Heart right ventricle (tissue), 16 donors: Measurements from ENCODE around the gene TSPAN9. TPM values are rescaled to one million over a fixed set of nuclear protein-coding genes. Genes with fewer than 3 reads are reported as not detected.
A peak's percentile ranks its signal among the peaks of the same experiment; 100 is the strongest.

ENCODE experiments used
- ATAC-seq, 8 donors: fragments of 200-7000 bp; cut with Tn5 transposase; one replicate each; pipeline ENCODE4 v1.9.1; 2020; ENCODE audit warnings: mild to moderate bottlenecking in 8 of 8, moderate library complexity in 8 of 8, moderate number of reproducible peaks in 1 of 8
- DNase-seq, 2 donors: peaks; one replicate each; pipeline ENCODE4 v3.0.0-alpha.2; 2020
- H3K27ac ChIP-seq, 10 donors: fragments of 200-600 bp; sonication (generic) in 2 of 10; one replicate each; pipeline versions ENCODE4 v1.5.0 to v1.8.0; 2020 to 2022; ENCODE audit warnings: mild to moderate bottlenecking in 3 of 10
- H3K27me3 ChIP-seq, 7 donors: fragments of 200-600 bp; one replicate each; pipeline ENCODE4 v1.8.0; 2021 to 2022; ENCODE audit warnings: mild to moderate bottlenecking in 2 of 7
- H3K36me3 ChIP-seq, 9 donors: fragments of 200-600 bp; sonication (generic) in 1 of 9; one replicate each; pipeline versions ENCODE4 v1.5.0 to v1.8.0; 2020 to 2022; ENCODE audit warnings: mild to moderate bottlenecking in 2 of 9
- H3K4me1 ChIP-seq, 9 donors: fragments of 200-600 bp; sonication (generic) in 1 of 9; one replicate each; pipeline versions ENCODE4 v1.5.0 to v1.8.0; 2020 to 2022; ENCODE audit warnings: mild to moderate bottlenecking in 4 of 9
- H3K4me3 ChIP-seq, 10 donors: fragments of 200-600 bp; sonication (generic) in 2 of 10; one replicate each; pipeline versions ENCODE4 v1.5.0 to v1.8.0; 2020 to 2022; ENCODE audit warnings: mild to moderate bottlenecking in 7 of 10, moderate library complexity in 2 of 10
- H3K9me3 ChIP-seq, 11 donors: fragments of 200-600 bp in 10 of 11; sonication (generic) in 2 of 11; one replicate each; pipeline versions ENCODE4 v1.5.0 to v1.8.0; 2013 to 2022; ENCODE audit warnings: mild to moderate bottlenecking in 2 of 11, control low read depth in 1 of 11, moderate library complexity in 1 of 11
- CTCF ChIP-seq, 9 donors: fragments of 200-600 bp; sonication (generic) in 2 of 9; IDR thresholded peaks; one replicate each; pipeline versions ENCODE4 v1.5.0 to v1.8.0; 2021 to 2022; ENCODE audit warnings: antibody characterized with exemption in 9 of 9, mild to moderate bottlenecking in 5 of 9, moderate library complexity in 1 of 9
- WGBS, 2 donors: extraction: QIAGEN DNeasy Blood & Tissue Kit; methylation state at CpG; one replicate each; pipeline ENCODE4 v1.1.7; 2013; ENCODE audit warnings: inconsistent platforms in 1 of 2; 5-methylcytosine and 5-hydroxymethylcytosine counted together
- intact Hi-C, 10 donors: fragments of 100-400 bp; cut with DNase I; formaldehyde crosslinking; loops; one replicate each; pipeline versions ENCODE4 v1.11.1 to v1.14.2; 2022
- polyA plus RNA-seq, 2 donors: library from polyadenylated mRNA; stranded (reverse); fragments of 200-250 nt; gene quantifications; one replicate each; pipeline ENCODE4 v1.2.3, GENCODE V29; 2013
- total RNA-seq, 10 donors: library from RNA; stranded (reverse); fragmentation: NEBNext Ultra II Directional in 3 of 10; extraction: Animal tissue kit (Norgen Biotek cat#: 25700) in 3 of 10; gene quantifications; one replicate each; pipeline versions ENCODE4 v1.2.1 to v1.2.4, GENCODE V29; 2021 to 2023
- donor health status: Arrhythmogenic right ventricular cardiomyopathy.
- donor health status: ischemic (EF 13 %, LVEDD 7.1; RV severe dilation, severe dysfunction).
- donor health status: healthy with polysubstance abuse.
- donor health status: DM: no; HTN: yes; CAD: no.
- donor health status: DM: no; HTN: no; CAD: no.
- donor health status: ischemic (EF 25% LVEDD 6.9; RV normal size, moderate dysfunction).
- donor health status: ischemic (EF 25% LVEDD 5.7; RV mildly dilated, moderate dysfunction).
- donor health status: healthy.
- donor health status: DM: yes; HTN: yes; CAD: no.
- donor health status: Ischemic cardiomyopathy.
- donor health status: ischemic (EF 35%, LVEDD 5.7; RV mildly dilated, moderate dysfunction).
- donor health status: nonischemic (EF 11% LVEDD 7.7; RV severe dilation, severe dysfunction).
- donor health status: DM: yes; HTN: yes; CAD: no.
- donor health status: PGD.
- donor health status: ischemic (EF 29% LVEDD 5.4; RV normal size, mild dysfunction).
- donor health status: nonischemic (EF 23%, LVEDD 6.1; RV moderate dilation, normal function).

TSPAN9 gene
- total and polyA plus RNA-seq, 12 donors = 63.0 to 401 (median 251) TPM

GRCh38 chr12:3271639-3272038, 194.5 kb downstream of the TSPAN9 start:
- no peak for TF ChIP-seq CTCF (IDR thresholded peaks at IDR 0.05)
- no peak for DNase-seq
- peaks cover 28 to 74% (median 63%) of the 10 kb centered on the region in 9 donors for H3K4me1 ChIP-seq
- ATAC-seq = no peak
- no peak overlapping the region for H3K4me3 ChIP-seq
- WGBS, 2 donors = 49 to 60% methylated on average over 6 of the region's 6 CpGs
- no peaks in the 10 kb centered on the region for H3K9me3 ChIP-seq
- peaks cover 0 to 26% (median 0%) of the 10 kb centered on the region in 9 donors for H3K36me3 ChIP-seq
- H3K27ac ChIP-seq = peak overlapping the region in 6 of 10 donors; percentile 6 to 87 (median 79)
- no peaks in the 10 kb centered on the region for H3K27me3 ChIP-seq
- intact Hi-C loops = loop anchor here in 5 of 10 donors (5.0 to 10.0 kb wide), 5 partner anchors 49 to 199 kb away; no protein-coding TSS in a partner anchor

GRCh38 chr12:3272958-3273357, 195.8 kb downstream of the TSPAN9 start:
- peaks cover 23 to 74% (median 59%) of the 10 kb centered on the region in 9 donors for H3K4me1 ChIP-seq
- DNase-seq (no peak), ATAC-seq (no peak)
- H3K36me3 ChIP-seq = peaks cover 0 to 35% (median 0%) of the 10 kb centered on the region in 9 donors
- 91 to 92% methylated on average over 9 of the region's 9 CpGs for WGBS, 2 donors
- peak overlapping the region in 9 of 10 donors; percentile 27 to 87 (median 78) for H3K27ac ChIP-seq
- no peaks in the 10 kb centered on the region for H3K9me3 ChIP-seq
- intact Hi-C loops = loop anchor here in 5 of 10 donors (5.0 to 10.0 kb wide), 5 partner anchors 51 to 201 kb away; no protein-coding TSS in a partner anchor
- no peak overlapping the region for H3K4me3 ChIP-seq
- H3K27me3 ChIP-seq = no peaks in the 10 kb centered on the region
- no peak for TF ChIP-seq CTCF (IDR thresholded peaks at IDR 0.05)

- no peak for TF ChIP-seq CTCF (IDR thresholded peaks at IDR 0.05)
- Histone ChIP-seq H3K9me3 (no peaks in the 10 kb centered on the region), H3K4me3 (no peak overlapping the region), H3K27me3 (no peaks in the 10 kb centered on the region), H3K4me1 (peaks cover 23 to 78% (median 62%) of the 10 kb centered on the region in 9 donors), H3K36me3 (peaks cover 0 to 40% (median 0%) of the 10 kb centered on the region in 9 donors), H3K27ac (peak overlapping the region; percentile 27 to 87 (median 74))
- ATAC-seq (peak; percentile 36 to 62 (median 50)), DNase-seq (no peak)
- WGBS, 2 donors = 45 to 51% methylated on average over 7 of the region's 7 CpGs
- intact Hi-C loops = loop anchor here in 5 of 10 donors (5.0 to 10.0 kb wide), 5 partner anchors 51 to 201 kb away; no protein-coding TSS in a partner anchor
Measured at GRCh38 chr12:3273409-3273853, 196.3 kb downstream of the TSPAN9 start.

- Histone ChIP-seq H3K9me3 (no peaks in the 10 kb centered on the region), H3K4me3 (no peak overlapping the region), H3K36me3 (peaks cover 0 to 50% (median 0%) of the 10 kb centered on the region in 9 donors), H3K4me1 (peaks cover 23 to 90% (median 73%) of the 10 kb centered on the region in 9 donors), H3K27me3 (no peaks in the 10 kb centered on the region), H3K27ac (peak overlapping the region; percentile 20 to 87 (median 74))
- WGBS, 2 donors = 41 to 61% methylated on average over 13 of the region's 13 CpGs
- DNase-seq (no peak), ATAC-seq (peak; percentile 2 to 46 (median 32))
- intact Hi-C loops = loop anchor here (1.0 to 10.0 kb wide), 14 partner anchors 52 to 202 kb away; no protein-coding TSS in a partner anchor
- no peak for TF ChIP-seq CTCF (IDR thresholded peaks at IDR 0.05)
Measured at GRCh38 chr12:3274664-3275063, 197.5 kb downstream of the TSPAN9 start.
